PC-3 (cell line): Measurements from ENCODE around the gene FOXP1. TPM values are rescaled to one million over a fixed set of nuclear protein-coding genes. Genes with fewer than 3 reads are reported as not detected.

ENCODE experiments used
- ATAC-seq: fragments of 200-7000 bp; cut with Tn5 transposase; 2 replicates; pipeline ENCODE4 v1.9.1; 2020; ENCODE audit warnings: mild to moderate bottlenecking, moderate library complexity
- BruUV-seq: library from RNA; stranded (reverse); fragments of 400-500 nt; replicated peaks from 2 replicates; lab custom pipeline; 2021; lab: Mats Ljungman, UMichigan
- CTCF ChIA-PET: fragments of 300-600 bp; sonication (Branson Sonifier 250); formaldehyde crosslinking; loops from one replicate; lab custom pipeline; 2022; ENCODE audit warnings: antibody characterized with exemption; lab: Charles Lee
- POLR2A ChIA-PET: fragments of 300-600 bp; sonication (Branson Sonifier 250); formaldehyde crosslinking; loops from one replicate; lab custom pipeline; 2022; ENCODE audit warnings: antibody characterized with exemption; ENCODE audit not compliant: unreplicated experiment; lab: Charles Lee
- DNase-seq: peaks from one replicate; pipeline ENCODE4 v3.0.0-alpha.2; 2015
- H2AFZ ChIP-seq: fragments of 300-600 bp; sonication (generic); 2 replicates; pipeline ENCODE4 v1.6.0; 2016; ENCODE audit warnings: antibody characterized with exemption, low read length
- H3F3A ChIP-seq: fragments of 300-600 bp; sonication (generic); one replicate; pipeline ENCODE4 v1.6.0; 2017; ENCODE audit warnings: antibody characterized with exemption, low read length, control low read depth, mild to moderate bottlenecking; ENCODE audit not compliant: unreplicated experiment
- H3K27ac ChIP-seq: fragments of 300-600 bp; sonication (generic); 2 replicates; pipeline ENCODE4 v1.5.1; 2016; ENCODE audit warnings: mild to moderate bottlenecking, low read length
- H3K27me3 ChIP-seq: fragments of 300-600 bp; sonication (generic); 2 replicates; pipeline ENCODE4 v1.6.1; 2016; ENCODE audit warnings: low read length, mixed read lengths
- H3K36me3 ChIP-seq: fragments of 300-600 bp; sonication (generic); 2 replicates; pipeline ENCODE4 v1.6.1; 2016; ENCODE audit warnings: low read depth, mixed run types, low read length, mixed read lengths
- H3K4me1 ChIP-seq: fragments of 300-600 bp; sonication (generic); 2 replicates; pipeline ENCODE4 v1.5.1; 2016; ENCODE audit warnings: low read length; ENCODE audit not compliant: insufficient read depth
- H3K4me2 ChIP-seq: fragments of 300-600 bp; sonication (generic); 2 replicates; pipeline ENCODE4 v1.6.0; 2016; ENCODE audit warnings: low read length
- H3K4me3 ChIP-seq: fragments of 300-600 bp; sonication (generic); 2 replicates; pipeline ENCODE4 v1.5.1; 2016; ENCODE audit warnings: mild to moderate bottlenecking, low read length, mixed read lengths
- H3K79me2 ChIP-seq: fragments of 300-600 bp; sonication (generic); 2 replicates; pipeline ENCODE4 v1.6.1; 2017; ENCODE audit warnings: low read length, mixed read lengths
- H3K9ac ChIP-seq: fragments of 300-600 bp; sonication (generic); 2 replicates; pipeline ENCODE4 v1.6.0; 2016; ENCODE audit warnings: mild to moderate bottlenecking, low read length
- H3K9me2 ChIP-seq: fragments of 300-600 bp; sonication (generic); replicated peaks from 2 replicates; pipeline ENCODE4 v1.6.1; 2016; ENCODE audit warnings: mixed run types, low read length, mixed read lengths
- H3K9me3 ChIP-seq: fragments of 300-600 bp; sonication (generic); 2 replicates; pipeline ENCODE4 v1.6.1; 2016; ENCODE audit warnings: low read length, mixed read lengths
- H4K20me1 ChIP-seq: fragments of 300-600 bp; sonication (generic); 2 replicates; pipeline ENCODE4 v1.6.1; 2016; ENCODE audit warnings: low read length, mixed read lengths
- CTCF ChIP-seq: fragments of 300-600 bp; sonication (generic); conservative IDR thresholded peaks from 2 replicates; pipeline ENCODE4 v1.5.1; 2017; ENCODE audit warnings: antibody characterized with exemption, low read depth, mild to moderate bottlenecking, low read length
- EZH2 ChIP-seq: fragments of 300-600 bp; sonication (generic); IDR thresholded peaks from one replicate; pipeline ENCODE4 v1.6.1; 2017; ENCODE audit warnings: antibody characterized with exemption, mild to moderate bottlenecking, low read length; ENCODE audit not compliant: unreplicated experiment
- EZH2phosphoT487 ChIP-seq: fragments of 300-600 bp; sonication (generic); IDR thresholded peaks from 2 replicates; pipeline ENCODE4 v1.6.1; 2018; ENCODE audit warnings: mild to moderate bottlenecking, antibody characterized with exemption, low read length, borderline replicate concordance
- intact Hi-C: fragments of 100-400 bp; cut with micrococcal nuclease; formaldehyde crosslinking; loops from 2 replicates; pipeline ENCODE4 v1.9.0; 2023
- total RNA-seq: library from RNA; depleted of rRNA; stranded (reverse); fragments of >200 nt; gene quantifications from 2 replicates; pipeline ENCODE4 v1.2.3, GENCODE V29; 2014

FOXP1 gene
- total RNA-seq, 1 experiment from 2014 or later, result 35.3 TPM

- no peak overlapping the region for H3K4me2 ChIP-seq
- H3K9me3 ChIP-seq, result no peaks in the 10 kb centered on the region
- H3K27ac ChIP-seq, result no peak overlapping the region
- H3K4me1 ChIP-seq, result peaks cover 24% of the 10 kb centered on the region
- H3F3A ChIP-seq, result no peaks in the 10 kb centered on the region
- H3K4me3 ChIP-seq, result no peak overlapping the region
- H2AFZ ChIP-seq, result no peak overlapping the region
- H3K27me3 ChIP-seq, result no peaks in the 10 kb centered on the region
- ATAC-seq (no peak), DNase-seq (no peak)
- no peaks in the 10 kb centered on the region for H3K36me3 ChIP-seq
- no peak for TF ChIP-seq EZH2
- no peak for TF ChIP-seq CTCF
- no peak for TF ChIP-seq EZH2phosphoT487
- H4K20me1 ChIP-seq, result no peaks in the 10 kb centered on the region
- ChIA-PET CTCF (no interaction called here), POLR2A (no interaction called here)
- no peaks in the 10 kb centered on the region for H3K9me2 ChIP-seq
- no peak overlapping the region for H3K9ac ChIP-seq
- H3K79me2 ChIP-seq, result no peaks in the 10 kb centered on the region
- BruUV-seq, result no TSS peak
- intact Hi-C loops, result no loop called here
Observed at GRCh38 chr3:71308836-71309235, 274.7 kb downstream of the FOXP1 start.

DNA sequence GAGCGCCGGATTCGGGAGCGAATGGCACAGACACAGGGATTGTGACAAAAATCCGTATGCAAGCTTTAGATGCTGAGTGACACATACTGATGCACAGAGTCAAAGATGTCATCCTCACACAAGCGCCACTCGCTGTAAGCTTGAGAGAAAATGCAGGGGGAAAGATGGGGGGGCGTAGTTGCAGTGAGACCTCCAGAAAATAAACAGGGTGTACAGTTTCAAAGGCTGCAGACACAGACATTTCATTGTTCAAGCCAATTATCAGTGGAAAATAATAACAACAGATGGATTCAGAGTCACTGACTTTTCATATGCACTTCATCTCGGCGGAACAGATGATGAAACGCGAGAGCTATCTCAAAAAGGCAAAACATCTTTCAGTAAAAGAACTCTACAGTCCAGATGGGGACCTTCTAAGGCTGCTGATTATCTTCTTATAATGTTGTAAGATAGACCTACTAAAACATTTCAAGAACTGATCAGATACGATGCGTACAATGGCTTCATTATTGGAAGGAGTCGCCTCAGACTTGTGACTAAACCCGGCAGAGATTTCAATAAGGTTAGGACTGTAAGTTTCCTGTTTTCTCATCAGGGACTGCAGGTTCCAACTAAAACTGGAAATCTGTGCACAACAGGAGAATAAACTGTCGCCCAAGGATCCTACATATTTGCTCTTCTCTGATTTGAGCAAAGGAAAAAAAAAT lies 275.4 kb downstream of the FOXP1 start:
- Histone ChIP-seq H3K27me3 (no peaks in the 10 kb centered on the region), H4K20me1 (no peaks in the 10 kb centered on the region), H3K36me3 (no peaks in the 10 kb centered on the region), H3K9me2 (no peaks in the 10 kb centered on the region), H3K4me3 (no peak overlapping the region), H3K4me1 (peaks cover 24% of the 10 kb centered on the region), H3K27ac (no peak overlapping the region), H3K9me3 (no peaks in the 10 kb centered on the region), H3K4me2 (no peak overlapping the region), H3F3A (no peaks in the 10 kb centered on the region), H3K9ac (no peak overlapping the region), H2AFZ (no peak overlapping the region), H3K79me2 (no peaks in the 10 kb centered on the region)
- ChIA-PET CTCF (no interaction called here), POLR2A (no interaction called here)
- no TSS peak for BruUV-seq
- ATAC-seq (no peak), DNase-seq (no peak)
- TF ChIP-seq EZH2phosphoT487, result no peak
- no peak for TF ChIP-seq CTCF
- no peak for TF ChIP-seq EZH2
- intact Hi-C loops, result no loop called here
